Measurements from ENCODE around the gene GALC.
"Not testable (repeated sequence)": the region's sequence is repeated elsewhere in the genome, so short reads cannot be mapped to it uniquely, and the experiment has no call there.

GALC gene

DNA sequence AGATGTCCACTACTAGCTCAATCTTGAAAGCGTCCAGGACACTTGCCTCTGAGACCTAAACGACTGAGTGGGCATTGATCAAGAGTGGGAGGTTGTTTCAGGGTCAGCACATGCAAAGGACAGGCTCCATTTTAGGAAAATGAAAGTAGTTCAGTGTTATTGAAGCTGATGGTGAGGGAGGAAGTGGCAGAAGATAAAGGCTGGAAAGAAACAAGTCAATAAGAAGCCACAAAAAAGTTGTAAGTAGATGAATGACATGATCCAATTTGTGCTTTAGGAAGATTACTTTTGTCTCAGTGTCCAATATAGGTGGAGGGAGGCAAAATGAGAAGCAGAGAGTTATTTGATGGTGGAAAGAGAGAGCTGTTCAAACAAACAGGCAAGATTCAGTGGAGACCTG, 33.9 kb upstream of the GALC start:
- TF ChIP-seq, protein P1, sequence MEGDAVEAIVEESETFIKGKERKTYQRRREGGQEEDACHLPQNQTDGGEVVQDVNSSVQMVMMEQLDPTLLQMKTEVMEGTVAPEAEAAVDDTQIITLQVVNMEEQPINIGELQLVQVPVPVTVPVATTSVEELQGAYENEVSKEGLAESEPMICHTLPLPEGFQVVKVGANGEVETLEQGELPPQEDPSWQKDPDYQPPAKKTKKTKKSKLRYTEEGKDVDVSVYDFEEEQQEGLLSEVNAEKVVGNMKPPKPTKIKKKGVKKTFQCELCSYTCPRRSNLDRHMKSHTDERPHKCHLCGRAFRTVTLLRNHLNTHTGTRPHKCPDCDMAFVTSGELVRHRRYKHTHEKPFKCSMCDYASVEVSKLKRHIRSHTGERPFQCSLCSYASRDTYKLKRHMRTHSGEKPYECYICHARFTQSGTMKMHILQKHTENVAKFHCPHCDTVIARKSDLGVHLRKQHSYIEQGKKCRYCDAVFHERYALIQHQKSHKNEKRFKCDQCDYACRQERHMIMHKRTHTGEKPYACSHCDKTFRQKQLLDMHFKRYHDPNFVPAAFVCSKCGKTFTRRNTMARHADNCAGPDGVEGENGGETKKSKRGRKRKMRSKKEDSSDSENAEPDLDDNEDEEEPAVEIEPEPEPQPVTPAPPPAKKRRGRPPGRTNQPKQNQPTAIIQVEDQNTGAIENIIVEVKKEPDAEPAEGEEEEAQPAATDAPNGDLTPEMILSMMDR (IDR thresholded peaks at IDR 0.05) = no peak
- Histone ChIP-seq H3K4me1 (no peaks in the 10 kb centered on the region), H3K4me2 (ENCODE audit: low read length) (no peak overlapping the region), H3K4me3 (ENCODE audit: low read depth, low read length) (no peak overlapping the region), H3K9me3 (ENCODE audit: control insufficient read depth, low read length) (no peaks in the 10 kb centered on the region), H3K9ac (no peak overlapping the region), H3K36me3 (ENCODE audit: control insufficient read depth, insufficient read depth, low read length) (no peaks in the 10 kb centered on the region), H3K27ac (no peak overlapping the region), H3K27me3 (ENCODE audit: control insufficient read depth, insufficient read depth, low read length) (no peaks in the 10 kb centered on the region), H3K79me2 (no peaks in the 10 kb centered on the region), H2AFZ (no peak overlapping the region)

DNA sequence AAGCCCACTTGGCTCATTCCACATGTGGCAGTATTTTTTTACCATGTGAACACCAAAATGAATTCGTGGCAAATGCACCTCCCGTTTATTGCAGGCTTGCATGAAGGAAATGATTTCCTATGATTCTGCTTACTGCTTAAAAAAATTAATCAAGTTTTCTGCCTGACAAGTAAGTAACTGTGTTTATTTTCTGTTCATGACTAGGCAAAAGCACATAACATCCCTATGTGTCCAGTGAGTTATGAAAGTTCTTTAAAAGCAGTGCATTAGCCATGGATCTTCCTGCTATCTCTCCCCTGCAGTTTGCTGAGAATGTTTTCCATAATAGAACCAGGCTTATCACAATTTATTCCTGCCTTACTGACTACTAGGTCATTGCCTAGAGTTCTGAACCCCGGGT, 32.3 kb upstream of the GALC start:
- no peak overlapping the region for H3K4me2 ChIP-seq (ENCODE audit: low read length)
- no peak overlapping the region for H3K9ac ChIP-seq
- no peaks in the 10 kb centered on the region for H3K79me2 ChIP-seq
- no peak overlapping the region for H3K27ac ChIP-seq
- no peak overlapping the region for H2AFZ ChIP-seq
- H3K4me3 ChIP-seq (ENCODE audit: low read depth, low read length) = no peak overlapping the region
- no peaks in the 10 kb centered on the region for H3K9me3 ChIP-seq (ENCODE audit: control insufficient read depth, low read length)
- no peaks in the 10 kb centered on the region for H3K4me1 ChIP-seq
- no peaks in the 10 kb centered on the region for H3K36me3 ChIP-seq (ENCODE audit: control insufficient read depth, insufficient read depth, low read length)
- H3K27me3 ChIP-seq (ENCODE audit: control insufficient read depth, insufficient read depth, low read length) = no peaks in the 10 kb centered on the region
- TF ChIP-seq, protein P1 (IDR thresholded peaks at IDR 0.05) = no peak

DNA sequence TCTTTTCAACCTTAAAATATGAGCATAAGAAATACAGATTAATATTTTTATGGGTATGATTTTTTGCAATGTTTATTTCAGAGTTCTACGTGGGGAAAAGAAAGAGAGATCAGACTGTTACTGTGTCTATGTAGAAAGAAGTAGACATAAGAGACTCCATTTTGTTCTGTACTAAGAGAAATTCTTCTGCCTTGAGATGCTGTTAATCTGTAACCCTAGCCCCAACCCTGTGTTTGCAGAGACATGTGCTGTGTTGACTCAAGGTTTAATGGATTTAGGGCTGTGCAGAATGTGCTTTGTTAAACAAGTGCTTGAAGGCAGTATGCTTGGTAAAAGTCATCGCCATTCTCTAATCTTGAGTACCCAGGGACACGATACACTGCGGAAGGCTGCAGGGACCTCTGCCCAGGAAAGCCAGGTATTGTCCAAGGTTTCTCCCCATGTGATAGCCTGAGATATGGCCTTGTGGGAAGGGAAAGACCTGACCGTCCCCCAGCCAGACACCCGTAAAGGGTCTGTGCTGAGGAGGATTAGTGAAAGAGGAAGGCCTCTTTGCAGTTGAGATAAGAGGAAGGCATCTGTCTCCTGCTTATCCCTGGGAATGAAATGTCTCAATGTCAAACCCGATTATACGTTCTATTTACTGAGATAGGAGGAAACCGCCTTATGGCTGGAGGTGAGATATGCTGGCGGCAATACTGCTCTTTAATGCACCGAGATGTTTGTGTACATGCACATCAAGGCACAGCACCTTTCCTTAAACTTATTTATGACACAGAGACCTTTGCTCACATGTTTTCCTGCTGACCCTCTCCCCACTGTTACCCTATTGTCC, 31.5 kb upstream of the GALC start:
- H3K36me3 ChIP-seq (ENCODE audit: control insufficient read depth, insufficient read depth, low read length); H3K4me2 ChIP-seq (ENCODE audit: low read length); H3K4me1 ChIP-seq; H3K79me2 ChIP-seq; H3K9ac ChIP-seq; H2AFZ ChIP-seq; H3K4me3 ChIP-seq (ENCODE audit: low read depth, low read length); H3K9me3 ChIP-seq (ENCODE audit: control insufficient read depth, low read length); H3K27me3 ChIP-seq (ENCODE audit: control insufficient read depth, insufficient read depth, low read length); H3K27ac ChIP-seq: not testable (repeated sequence)

DNA sequence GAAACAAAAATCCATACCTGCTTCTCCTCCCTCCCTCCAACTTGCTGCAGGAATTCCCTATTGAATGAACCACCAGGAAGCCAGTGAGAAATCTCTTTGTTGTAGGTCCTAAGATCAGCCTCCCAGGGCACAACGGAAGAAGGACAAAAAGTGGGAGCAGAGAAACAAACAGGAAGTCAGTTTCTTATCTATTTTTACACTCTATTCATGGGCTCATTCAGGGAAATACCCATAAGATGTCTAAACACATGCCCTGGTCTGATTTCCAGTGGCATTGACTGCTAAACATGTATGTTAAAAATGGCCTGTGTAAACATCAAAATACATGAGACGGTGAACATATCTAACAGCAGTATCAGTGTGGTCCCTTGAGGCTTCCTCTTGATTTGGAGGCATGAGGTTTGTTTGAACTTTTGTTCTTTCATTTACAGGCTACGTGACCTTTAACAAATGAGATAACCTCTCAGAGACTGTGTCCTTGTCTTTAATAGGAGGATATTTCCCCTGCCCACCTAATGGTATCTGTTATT, 30.7 kb upstream of the GALC start:
- Histone ChIP-seq H3K27me3 (ENCODE audit: control insufficient read depth, insufficient read depth, low read length) (no peaks in the 10 kb centered on the region), H3K4me3 (ENCODE audit: low read depth, low read length) (no peak overlapping the region), H3K79me2 (no peaks in the 10 kb centered on the region), H2AFZ (no peak overlapping the region), H3K4me1 (no peaks in the 10 kb centered on the region), H3K9ac (no peak overlapping the region), H3K36me3 (ENCODE audit: control insufficient read depth, insufficient read depth, low read length) (no peaks in the 10 kb centered on the region), H3K27ac (no peak overlapping the region), H3K9me3 (ENCODE audit: control insufficient read depth, low read length) (no peaks in the 10 kb centered on the region), H3K4me2 (ENCODE audit: low read length) (no peak overlapping the region)
- TF ChIP-seq, protein P1 (IDR thresholded peaks at IDR 0.05) = no peak

DNA sequence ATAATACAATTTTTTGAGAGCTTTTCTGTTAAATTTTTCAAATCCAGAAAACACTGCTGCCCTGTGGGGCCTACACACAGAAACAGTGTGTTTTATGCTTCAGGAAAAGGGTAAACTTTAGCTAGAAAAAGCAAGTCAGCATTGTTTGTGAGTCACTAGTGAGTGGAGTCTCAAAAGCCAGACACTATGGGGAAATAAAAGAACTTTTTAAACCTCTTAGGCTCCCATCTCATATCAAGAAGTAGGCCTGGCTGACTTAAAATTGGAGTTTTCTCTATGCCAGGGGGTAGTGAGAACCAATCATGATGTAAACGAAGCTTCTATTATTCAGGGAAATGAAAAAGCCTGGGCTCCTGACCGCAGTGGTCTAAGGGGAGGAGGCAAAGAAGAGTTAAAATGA, 24.6 kb upstream of the GALC start:
- no peak overlapping the region for H3K4me3 ChIP-seq (ENCODE audit: low read depth, low read length)
- H3K27ac ChIP-seq = no peak overlapping the region
- TF ChIP-seq, protein P1 (IDR thresholded peaks at IDR 0.05) = no peak
- H3K4me1 ChIP-seq = no peaks in the 10 kb centered on the region
- H3K9ac ChIP-seq = no peak overlapping the region
- H2AFZ ChIP-seq = no peak overlapping the region
- H3K36me3 ChIP-seq (ENCODE audit: control insufficient read depth, insufficient read depth, low read length) = no peaks in the 10 kb centered on the region
- no peaks in the 10 kb centered on the region for H3K9me3 ChIP-seq (ENCODE audit: control insufficient read depth, low read length)
- no peaks in the 10 kb centered on the region for H3K27me3 ChIP-seq (ENCODE audit: control insufficient read depth, insufficient read depth, low read length)
- H3K4me2 ChIP-seq (ENCODE audit: low read length) = no peak overlapping the region
- H3K79me2 ChIP-seq = no peaks in the 10 kb centered on the region
